GM13977 (cell line): ENCODE results near the gene TNK2.

ENCODE experiments used
- DNase-seq: peaks from one replicate; pipeline ENCODE4 v3.0.0; 2012; ENCODE audit warnings: low spot score
- in situ Hi-C: fragments of 300-500 bp; cut with MboI; formaldehyde crosslinking; loops from one replicate; pipeline ENCODE4 v1.12.0; 2022; ENCODE audit warnings: low sequenced_read_pairs, low pct_unique_long_range_greater_than_20kb, mixed read lengths, inconsistent platforms; ENCODE audit not compliant: unreplicated experiment
- TF ChIP-seq, protein P1 (sequence below): IDR thresholded peaks from 2 replicates; pipeline ENCODE4 v1.5.1; 2012; ENCODE audit warnings: mild to moderate bottlenecking, control low read depth; ENCODE audit not compliant: insufficient read depth; ENCODE audit errors: extremely low read depth, missing control alignments

TNK2 gene

DNA sequence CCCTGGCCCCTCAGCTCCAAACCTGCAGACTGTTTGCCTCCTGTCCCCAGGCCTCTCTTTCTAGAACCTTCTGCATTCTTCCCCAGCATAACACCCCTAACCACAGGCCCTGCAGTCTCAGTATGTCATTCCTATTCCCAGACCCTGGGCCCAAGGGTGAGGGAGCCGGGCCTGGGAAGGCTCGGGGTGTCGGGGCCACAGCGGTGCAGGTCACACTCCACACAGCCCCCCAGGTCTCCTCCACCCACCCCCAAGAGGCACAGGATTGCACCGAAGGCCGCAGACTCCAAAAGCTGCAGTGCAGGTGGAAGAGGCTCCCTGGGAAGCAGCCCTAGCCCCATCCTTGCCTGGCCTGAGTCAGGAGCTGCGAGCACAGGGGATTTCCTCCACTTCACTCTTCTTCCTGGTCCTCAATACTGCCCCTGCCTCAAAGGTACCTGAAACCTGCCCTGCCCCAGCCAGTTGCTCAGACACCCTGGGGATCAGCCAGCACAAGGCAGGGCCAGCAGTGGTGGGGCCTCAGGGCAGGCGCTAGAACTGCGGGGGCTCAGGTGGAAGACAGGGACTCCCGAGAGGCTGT lies 31.1 kb downstream of the TNK2 start:
- TF ChIP-seq, protein P1, sequence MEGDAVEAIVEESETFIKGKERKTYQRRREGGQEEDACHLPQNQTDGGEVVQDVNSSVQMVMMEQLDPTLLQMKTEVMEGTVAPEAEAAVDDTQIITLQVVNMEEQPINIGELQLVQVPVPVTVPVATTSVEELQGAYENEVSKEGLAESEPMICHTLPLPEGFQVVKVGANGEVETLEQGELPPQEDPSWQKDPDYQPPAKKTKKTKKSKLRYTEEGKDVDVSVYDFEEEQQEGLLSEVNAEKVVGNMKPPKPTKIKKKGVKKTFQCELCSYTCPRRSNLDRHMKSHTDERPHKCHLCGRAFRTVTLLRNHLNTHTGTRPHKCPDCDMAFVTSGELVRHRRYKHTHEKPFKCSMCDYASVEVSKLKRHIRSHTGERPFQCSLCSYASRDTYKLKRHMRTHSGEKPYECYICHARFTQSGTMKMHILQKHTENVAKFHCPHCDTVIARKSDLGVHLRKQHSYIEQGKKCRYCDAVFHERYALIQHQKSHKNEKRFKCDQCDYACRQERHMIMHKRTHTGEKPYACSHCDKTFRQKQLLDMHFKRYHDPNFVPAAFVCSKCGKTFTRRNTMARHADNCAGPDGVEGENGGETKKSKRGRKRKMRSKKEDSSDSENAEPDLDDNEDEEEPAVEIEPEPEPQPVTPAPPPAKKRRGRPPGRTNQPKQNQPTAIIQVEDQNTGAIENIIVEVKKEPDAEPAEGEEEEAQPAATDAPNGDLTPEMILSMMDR: no peak
- DNase-seq: no peak
- in situ Hi-C loops: no loop called here

DNA sequence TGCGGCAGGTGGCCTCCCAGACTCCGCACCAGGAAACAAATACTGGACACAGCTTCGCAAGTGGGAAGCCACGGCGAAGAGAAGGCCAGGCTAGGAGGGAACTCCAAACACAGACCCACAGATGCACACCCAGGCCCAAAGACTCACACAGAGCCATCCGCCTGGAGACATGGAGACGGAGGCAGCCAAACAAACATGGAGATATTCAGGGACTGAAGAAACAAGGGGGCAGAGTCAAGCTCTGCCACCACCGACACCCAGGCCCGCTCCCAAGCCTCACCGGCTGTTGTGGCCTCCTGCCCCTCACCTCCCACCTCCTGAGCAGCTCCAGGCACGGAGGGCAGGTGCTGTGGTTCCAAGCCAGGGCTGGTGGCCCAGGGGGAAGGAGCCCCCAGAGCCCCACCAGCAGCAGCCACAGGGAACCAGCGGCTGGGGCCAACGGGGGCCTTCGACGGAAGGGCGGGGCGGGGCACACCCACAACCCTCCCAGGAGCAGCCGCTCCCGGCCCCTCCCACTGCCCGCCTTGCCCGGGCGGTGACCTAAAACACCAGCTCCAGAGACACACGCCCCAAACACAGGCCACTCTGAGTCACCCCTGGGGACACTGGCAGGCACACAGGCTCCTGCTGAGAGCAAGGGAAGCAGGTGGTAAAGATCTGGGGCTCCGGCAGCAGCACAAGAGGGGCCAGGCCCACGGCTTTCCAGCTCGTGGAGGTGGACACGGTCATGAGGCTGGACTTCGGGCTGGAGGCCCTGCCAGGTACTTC lies 31.9 kb downstream of the TNK2 start:
- in situ Hi-C loops: no loop called here
- no peak for DNase-seq
- TF ChIP-seq, protein P1: no peak

DNA sequence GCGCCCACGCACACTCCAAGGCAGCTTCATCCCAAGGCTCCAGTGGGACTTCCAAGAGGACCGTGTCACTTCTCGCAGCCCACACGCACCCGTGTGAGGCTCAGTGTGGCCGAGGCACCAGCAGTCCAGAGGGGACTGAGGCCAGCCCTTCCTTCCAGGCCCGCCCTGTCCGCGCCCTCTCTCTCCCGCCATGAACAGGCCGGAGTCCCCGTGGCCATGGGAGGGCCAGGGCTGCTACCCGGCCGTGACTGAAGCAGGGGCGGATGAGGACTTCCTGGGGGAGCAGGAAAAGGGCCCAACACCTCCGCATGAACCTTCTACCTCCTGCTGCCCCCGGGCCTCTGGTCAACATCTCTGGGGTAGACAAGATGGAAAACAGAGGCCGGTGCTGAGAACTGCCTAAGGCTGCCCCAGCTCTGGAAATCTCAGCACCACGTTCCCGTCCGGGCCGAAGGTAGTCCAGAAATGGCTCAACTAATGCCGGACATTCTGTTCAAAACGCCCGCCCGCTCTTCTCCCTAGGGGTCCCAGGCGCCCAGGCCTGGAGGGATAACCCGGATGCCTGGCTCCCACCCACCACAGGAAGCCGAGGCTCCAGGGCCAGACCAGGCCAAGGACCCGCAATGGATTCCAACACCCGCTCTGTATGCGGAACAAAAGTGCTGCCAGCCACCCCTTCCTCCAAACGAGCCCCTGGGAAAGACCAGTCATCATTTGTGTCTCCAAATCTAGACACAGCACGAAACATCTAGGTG lies 32.7 kb downstream of the TNK2 start:
- in situ Hi-C loops: no loop called here
- TF ChIP-seq, protein P1: no peak
- DNase-seq: no peak

DNA sequence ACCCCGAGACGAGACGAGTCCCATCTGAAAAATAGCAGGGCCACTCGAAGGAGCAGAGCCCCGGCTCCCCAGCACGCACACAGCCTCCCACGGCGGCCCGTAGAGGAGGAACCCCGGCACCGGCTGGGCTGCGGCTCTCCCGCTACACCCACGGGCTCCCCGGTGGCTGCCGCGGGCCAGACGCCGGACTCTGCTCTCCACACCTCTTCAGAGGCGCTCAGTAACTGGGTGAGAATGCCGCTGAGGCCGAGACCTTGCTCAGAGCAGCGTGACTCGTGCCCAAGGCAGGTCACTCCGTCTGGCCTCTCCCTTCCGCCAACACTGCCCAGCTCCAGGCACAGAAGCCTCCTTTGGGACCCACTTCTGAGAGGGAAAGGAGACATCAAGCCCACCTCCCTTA lies 34.4 kb downstream of the TNK2 start:
- TF ChIP-seq, protein P1: no peak
- in situ Hi-C loops: no loop called here
- no peak for DNase-seq

DNA sequence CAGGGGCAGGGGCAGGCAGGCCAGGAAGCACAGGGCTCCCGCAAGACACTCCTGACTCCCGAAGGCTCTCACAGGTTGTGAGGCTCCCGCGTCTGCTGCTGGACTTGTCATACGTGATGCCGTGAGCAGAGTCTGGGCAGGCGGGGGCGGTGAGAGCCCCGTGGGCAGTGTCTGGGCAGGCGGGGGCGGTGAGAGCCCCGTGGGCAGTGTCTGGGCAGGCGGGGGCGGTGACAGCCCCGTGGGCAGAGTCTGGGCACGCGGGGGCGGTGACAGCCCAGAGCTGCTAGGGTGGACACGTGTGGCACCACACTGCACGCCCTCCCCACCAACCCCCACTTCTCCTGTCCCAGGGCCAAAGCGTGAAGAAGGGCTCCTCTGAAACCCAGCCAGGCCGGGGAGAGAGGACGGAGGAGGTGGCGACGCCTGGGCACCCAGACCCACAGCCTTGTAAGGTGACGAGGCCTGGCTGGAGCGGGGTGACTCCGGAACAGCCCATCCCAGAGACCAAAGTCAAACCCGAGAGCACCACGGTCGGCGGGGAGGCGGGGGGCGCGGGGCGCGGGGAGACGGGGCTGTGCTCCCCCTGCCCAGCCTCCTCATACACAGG lies 35.0 kb downstream of the TNK2 start:
- no peak for DNase-seq
- TF ChIP-seq, protein P1: no peak
- in situ Hi-C loops: no loop called here

- in situ Hi-C loops: no loop called here
- DNase-seq: no peak
- TF ChIP-seq, protein P1: no peak
These were observed 35.6 kb downstream of the TNK2 start for GRCh38 chr3:195872800-195873199.
